NOMO-1 treated with dmso at 0.1 percent for 144 hours (cell line): ENCODE data around the gene SSR4.

Experiments
- DNase-seq: peaks from one replicate; lab custom pipeline; 2025; ENCODE audit not compliant: unreplicated experiment; lab: John Stamatoyannopoulos, UW

The SSR4 gene

GRCh38 chrX:153828723-153829548 lies 34.5 kb downstream of the SSR4 start:
- no peak for DNase-seq

- DNase-seq = no peak
Measured at GRCh38 chrX:153829549-153829798, 35.0 kb downstream of the SSR4 start.

- no peak for DNase-seq
Measured at GRCh38 chrX:153829799-153830639, 35.6 kb downstream of the SSR4 start, which contains the start of gene PDZD4. Gene PDZD4 (minus strand): TSS chrX:153830544. CDS start chrX:153830298, 246 bp downstream.

- DNase-seq = no peak
Measured at GRCh38 chrX:153830640-153831428, 36.4 kb downstream of the SSR4 start.

- DNase-seq = no peak
Measured at GRCh38 chrX:153831429-153832150, 37.1 kb downstream of the SSR4 start.

GRCh38 chrX:153832728-153833127 lies 38.3 kb downstream of the SSR4 start:
- DNase-seq = no peak

GRCh38 chrX:153836921-153837320 lies 42.5 kb downstream of the SSR4 start:
- DNase-seq = no peak

- no peak for DNase-seq
Measured at GRCh38 chrX:153844509-153845082, 50.1 kb downstream of the SSR4 start.

- DNase-seq = no peak
Measured at GRCh38 chrX:153845195-153845594, 50.7 kb downstream of the SSR4 start.

GRCh38 chrX:153845842-153846241 lies 51.4 kb downstream of the SSR4 start:
- DNase-seq = no peak
